HuH-7 (cell line): Measurements from ENCODE around the gene RNF17.
"Not testable (repeated sequence)": the region's sequence is repeated elsewhere in the genome, so short reads cannot be mapped to it uniquely, and the experiment has no call there.

Source experiments
- DNase-seq: peaks from one replicate; pipeline ENCODE4 v3.0.0; 2011; ENCODE audit warnings: low spot score

RNF17 gene, protein sequence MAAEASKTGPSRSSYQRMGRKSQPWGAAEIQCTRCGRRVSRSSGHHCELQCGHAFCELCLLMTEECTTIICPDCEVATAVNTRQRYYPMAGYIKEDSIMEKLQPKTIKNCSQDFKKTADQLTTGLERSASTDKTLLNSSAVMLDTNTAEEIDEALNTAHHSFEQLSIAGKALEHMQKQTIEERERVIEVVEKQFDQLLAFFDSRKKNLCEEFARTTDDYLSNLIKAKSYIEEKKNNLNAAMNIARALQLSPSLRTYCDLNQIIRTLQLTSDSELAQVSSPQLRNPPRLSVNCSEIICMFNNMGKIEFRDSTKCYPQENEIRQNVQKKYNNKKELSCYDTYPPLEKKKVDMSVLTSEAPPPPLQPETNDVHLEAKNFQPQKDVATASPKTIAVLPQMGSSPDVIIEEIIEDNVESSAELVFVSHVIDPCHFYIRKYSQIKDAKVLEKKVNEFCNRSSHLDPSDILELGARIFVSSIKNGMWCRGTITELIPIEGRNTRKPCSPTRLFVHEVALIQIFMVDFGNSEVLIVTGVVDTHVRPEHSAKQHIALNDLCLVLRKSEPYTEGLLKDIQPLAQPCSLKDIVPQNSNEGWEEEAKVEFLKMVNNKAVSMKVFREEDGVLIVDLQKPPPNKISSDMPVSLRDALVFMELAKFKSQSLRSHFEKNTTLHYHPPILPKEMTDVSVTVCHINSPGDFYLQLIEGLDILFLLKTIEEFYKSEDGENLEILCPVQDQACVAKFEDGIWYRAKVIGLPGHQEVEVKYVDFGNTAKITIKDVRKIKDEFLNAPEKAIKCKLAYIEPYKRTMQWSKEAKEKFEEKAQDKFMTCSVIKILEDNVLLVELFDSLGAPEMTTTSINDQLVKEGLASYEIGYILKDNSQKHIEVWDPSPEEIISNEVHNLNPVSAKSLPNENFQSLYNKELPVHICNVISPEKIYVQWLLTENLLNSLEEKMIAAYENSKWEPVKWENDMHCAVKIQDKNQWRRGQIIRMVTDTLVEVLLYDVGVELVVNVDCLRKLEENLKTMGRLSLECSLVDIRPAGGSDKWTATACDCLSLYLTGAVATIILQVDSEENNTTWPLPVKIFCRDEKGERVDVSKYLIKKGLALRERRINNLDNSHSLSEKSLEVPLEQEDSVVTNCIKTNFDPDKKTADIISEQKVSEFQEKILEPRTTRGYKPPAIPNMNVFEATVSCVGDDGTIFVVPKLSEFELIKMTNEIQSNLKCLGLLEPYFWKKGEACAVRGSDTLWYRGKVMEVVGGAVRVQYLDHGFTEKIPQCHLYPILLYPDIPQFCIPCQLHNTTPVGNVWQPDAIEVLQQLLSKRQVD (N-terminal part only)

DNA sequence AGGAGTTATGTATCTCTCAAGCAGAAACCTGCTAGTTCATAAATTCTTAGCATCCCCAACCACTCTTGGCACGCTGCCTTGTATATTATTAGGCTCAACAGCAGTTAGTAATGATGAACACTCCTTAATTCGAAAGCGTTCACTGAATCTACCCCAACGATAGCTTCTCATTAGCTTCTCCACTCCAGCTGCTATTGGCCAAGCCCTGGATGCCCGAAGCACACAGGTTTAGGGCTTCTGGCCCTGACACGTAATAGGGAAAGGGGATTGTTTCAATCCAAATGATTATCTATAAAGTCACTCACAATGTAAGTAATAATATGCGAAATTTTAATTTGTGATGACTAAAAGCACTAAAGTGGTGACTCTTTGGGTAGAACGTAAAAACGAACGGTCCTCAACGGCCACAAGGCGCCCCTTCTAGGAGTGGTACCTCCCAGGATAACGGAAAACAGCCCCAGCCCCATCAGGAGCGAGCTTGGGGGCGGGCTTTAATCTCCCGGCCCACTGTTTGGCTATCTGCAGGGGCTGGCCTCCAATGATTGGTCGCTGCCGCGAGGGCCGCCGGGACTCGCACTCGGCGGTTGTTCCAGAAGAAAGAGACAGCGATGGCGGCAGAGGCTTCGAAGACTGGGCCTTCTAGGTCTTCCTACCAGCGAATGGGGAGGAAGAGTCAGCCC lies at the start of gene RNF17:
Gene RNF17, plus strand, starts transcription at position 574 of the 680 bp plus-strand sequence. Its CDS starts 35 bp downstream, at position 609.
- DNase-seq, result no peak

DNA sequence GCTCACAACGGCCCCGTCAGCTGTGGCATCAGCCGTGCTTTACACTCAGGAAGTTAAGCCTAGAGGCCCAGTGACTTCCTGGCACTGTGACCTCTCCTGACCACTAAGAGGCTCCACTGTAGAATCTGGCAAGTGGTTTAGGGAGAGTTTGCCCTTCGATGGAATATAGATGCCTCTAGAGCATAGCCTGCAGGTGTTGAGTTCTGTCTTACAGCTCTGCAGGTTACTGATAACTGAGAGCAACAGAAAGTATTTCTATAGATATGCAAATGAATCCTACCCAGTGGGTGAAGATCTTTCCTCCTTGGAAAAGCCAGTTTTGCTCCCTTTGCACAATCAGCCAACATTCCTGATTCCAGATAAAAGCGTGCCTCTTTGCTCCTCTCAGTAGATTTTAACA lies 48.0 kb upstream of the RNF17 start:
- no peak for DNase-seq

DNA sequence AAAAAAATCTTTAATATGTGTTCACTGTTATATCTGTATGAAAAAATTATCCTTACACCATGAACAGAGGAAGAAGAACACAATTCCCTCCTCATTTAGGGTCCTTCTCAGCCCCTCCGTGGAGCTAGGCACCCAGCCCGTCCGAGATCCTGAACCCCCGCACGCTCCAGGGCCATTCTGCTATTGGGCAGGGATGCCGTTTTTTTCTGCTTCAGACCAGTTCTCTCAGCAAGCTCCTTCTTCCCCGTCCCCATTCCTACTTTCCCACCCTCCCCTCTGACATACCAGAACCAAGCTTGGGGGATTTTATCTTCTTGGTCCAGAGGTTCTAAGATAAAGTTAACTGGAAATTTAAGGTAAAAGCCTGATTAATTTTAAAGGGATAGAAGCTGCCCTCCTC lies 47.5 kb upstream of the RNF17 start:
- DNase-seq, result no peak

DNA sequence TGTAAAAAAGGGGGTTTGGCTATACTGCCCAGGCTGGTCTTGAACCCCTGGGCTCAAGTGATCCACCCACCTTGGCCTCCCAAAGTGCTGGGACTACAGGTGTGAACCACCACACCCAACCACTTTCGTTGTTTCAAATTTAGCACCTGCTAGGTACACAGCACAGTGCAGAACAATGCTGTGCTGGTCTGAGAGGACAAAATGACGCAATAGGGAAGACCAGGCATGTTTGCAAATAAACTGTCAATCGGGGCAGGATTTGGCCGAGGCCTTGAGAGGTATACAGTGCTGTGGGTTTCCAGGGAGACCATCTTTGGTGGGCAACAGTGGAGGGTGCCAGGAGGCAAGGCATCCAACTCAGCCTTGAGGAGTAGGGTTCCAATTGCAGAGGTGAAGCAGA lies 46.8 kb upstream of the RNF17 start:
- no peak for DNase-seq

DNA sequence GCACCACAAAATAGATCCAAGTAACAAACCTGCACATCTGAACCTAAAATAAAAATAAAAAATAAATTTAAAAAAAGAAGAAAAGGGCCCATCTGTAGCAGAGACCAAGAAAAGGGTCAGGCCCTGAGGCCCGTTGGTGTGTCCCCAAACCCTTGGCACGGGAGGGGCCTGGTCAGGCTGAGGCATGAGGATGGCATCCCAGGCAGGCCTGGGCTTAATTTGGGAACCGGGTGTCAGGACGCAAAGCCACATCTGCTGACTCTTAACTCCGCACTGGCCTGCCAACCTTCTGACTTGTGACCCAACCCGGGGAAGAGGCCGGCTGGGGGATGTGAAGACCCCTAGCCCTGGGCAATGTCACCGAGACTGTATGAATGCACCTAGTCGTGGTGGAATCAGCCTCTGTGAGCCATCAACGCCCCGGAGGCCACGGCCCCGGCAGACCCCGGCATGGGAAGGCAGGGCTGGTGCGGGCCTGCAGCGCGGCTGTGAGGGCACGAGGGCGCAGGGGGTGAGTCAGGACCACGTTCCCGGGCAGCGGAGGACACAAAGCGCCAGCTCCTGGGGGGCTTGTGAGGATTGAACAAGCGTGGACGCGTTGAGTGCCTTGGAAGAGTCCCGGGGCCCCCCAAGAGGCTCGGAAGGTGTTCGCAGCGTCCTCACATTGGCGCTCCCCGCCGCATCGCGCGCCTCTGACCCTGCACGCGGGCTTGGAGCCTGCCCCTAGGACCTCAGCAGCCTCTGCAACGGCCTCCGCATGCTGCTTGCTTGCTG lies 45.6 kb upstream of the RNF17 start:
- DNase-seq, result no peak

DNA sequence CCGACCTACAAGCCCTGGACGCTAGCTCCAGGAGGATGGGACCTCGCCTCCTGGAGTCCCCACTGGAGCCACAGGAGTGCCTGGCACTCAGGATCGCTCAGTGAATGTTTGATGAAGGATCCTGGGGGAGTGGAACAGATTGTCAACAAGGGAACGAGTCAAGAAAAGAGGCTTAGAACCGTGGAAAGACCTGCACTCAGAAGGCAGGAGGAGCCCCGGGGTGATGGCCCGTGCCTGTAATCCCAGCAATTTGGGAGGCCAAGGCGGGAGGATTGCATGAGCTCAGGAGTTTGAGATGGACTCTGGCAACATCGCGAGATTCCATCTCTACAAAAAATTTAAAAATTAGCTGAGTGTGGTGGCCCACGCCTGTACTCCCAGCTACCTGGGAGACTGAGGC lies 44.8 kb upstream of the RNF17 start:
- no peak for DNase-seq

DNA sequence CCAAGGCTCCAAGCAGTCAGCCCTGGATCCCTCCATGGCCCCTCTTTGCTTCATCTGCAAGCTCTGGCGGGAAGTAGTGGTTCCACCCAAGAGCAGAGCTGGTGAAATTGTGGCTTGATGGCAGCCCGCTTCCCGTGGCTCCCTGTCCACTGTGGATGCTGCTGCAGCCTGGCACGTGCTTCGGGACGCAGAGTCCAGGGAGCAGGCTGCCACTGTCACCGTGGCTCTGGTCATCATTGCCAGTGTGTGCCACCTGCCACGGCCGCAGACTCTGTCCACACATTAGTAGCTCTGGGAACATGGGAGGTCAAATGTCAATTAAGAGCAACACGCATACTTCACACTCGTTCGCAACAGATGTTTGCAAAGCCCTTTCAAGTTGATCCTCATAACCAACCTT lies 40.8 kb upstream of the RNF17 start:
- no peak for DNase-seq

DNA sequence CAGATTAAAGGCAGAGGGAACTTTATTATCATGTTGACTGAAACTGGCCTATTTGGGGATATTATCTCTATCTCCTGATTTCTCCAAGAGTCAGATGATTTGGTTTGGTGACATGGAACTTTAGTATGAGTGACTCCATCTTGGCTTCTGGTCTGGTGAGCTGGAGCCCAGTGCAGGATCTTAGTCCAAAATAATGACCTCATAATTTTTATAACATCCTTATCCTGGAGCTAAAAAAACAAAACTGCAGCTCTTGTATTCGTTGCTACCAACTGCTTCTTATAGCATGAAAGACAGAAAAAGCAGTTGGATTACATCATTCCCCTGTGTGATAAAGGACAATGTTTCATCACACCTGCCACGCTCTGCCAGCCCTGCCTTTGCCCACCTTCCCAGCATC lies 39.3 kb upstream of the RNF17 start:
- no peak for DNase-seq

DNA sequence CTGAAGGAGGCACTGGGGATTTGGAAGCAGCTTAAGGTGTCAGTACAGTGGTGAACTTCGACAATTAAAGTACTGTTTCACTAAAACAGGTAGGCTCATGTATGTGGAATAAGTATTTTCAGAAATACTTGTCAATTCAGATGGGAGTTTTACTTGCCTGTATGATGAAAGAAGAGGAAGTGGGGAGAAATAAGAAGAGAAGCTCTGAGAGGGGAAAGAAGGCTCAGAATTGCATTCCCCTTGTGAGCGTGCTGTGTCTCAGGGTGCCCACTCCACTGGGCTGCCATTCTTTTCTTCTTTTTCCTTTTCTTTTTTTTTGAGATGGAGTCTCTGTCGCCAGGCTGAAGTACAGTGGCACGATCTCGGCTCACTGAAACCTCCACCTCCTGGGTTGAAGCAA lies 38.6 kb upstream of the RNF17 start:
- no peak for DNase-seq

DNA sequence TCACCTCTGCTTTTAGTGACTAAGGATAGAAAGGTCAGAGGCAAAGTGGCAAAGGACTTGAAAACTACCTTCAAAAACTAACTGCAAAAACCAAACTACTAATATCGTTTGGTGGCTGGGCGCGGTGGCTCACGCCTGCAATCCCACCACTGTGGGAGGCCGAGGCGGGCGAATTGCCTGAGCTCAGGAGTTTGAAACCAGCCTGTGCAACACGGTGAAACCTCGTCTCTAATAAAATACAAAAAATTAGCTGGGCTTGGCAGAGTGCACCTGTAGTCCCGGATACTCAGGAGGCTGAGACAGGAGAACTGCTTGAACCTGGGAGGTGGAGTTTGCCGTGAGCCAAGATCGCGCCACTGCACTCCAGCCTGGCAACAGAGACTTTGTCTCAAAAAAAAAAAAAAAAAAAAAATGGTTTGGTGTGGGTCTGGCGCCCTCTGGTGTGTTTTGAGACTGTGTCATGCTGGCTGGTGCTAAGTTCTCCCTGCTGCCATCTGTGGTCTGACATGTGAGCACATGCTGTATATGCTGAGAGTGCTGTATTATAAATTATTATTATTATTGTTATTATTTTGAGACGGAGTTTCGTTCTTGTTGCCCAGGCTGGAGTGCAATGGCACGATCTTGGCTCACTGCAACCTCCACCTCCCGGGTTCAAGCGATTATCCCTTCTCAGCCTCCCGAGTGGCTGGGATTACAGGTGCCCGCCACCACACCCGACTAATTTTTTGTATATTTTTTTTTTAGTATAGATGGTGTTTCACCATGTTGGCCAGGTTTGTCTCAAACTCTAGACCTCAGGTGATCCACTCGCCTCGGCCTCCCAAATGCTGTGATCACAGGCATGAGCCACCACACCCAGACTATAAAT lies 36.0 kb upstream of the RNF17 start:
- peak; percentile 84 for DNase-seq

DNA sequence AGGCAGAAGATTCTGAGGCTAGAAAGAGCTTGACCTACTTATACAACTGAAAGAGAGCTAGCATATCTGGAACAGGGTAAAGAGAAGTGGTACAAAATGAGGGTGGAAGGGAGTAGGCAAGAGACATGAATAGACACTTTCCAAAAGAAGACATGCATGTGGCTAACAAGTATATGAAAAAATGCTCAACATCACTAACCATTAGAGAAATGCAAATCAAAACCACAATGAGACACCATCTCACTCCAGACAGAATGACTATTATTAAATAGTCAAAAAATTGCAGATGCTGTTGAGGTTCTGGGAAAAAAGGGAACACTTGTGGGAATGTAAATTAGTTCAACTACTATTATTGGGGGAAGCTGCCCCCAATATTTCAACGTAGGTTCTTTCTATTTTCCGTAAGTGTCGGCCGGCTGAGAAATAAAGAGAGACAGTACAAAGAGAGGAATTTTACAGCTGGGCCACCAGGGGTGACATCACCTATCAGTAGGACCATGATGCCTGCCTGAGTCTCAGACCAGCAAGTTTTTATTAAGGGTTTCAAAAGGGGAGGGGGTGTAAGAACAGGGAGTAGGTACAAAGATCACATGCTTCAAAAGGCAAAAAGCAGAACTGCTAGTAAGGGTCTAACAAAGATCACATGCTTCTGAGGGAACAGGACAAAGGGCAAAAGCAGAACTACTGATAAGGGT lies 32.9 kb upstream of the RNF17 start:
- DNase-seq, result not testable (repeated sequence)

DNA sequence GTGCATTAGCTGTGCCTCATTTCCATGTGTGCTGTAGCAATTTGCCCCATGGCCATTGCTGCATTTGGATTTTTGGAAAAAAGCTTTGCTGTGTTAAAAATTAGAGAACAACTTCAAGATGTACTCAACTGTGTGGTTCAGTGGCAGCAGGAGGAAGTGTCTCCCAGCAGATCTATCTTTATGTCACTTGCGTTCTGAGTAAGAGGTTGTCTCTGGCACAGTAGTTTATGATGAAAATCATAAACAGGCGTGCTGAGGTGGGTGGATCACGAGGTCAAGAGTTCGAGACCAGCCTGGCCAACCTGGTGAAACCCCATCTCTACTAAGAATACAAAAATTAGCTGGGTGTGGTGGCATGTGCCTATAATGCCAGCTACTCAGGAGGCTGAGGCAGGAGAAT lies 29.0 kb upstream of the RNF17 start:
- no peak for DNase-seq

DNA sequence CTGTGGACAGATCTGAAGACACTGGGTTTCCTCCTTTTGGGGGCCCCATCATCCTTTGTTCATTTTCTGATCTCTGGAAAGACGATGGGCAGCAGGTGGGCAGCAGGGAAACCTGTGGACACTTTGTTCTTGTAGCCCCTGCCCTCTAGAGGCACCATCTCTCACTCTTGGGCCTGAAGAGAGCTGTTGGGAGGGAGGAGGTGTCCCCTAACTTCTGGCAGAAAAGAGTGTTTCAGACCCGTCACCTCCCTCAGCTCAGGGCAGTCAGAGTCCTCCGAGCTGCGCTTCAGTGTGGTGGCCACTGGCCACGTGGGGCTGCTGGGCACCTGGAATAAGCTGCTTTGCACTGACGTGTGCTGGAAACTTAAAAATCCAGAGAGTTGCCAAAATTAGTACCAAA lies 26.9 kb upstream of the RNF17 start:
- no peak for DNase-seq

DNA sequence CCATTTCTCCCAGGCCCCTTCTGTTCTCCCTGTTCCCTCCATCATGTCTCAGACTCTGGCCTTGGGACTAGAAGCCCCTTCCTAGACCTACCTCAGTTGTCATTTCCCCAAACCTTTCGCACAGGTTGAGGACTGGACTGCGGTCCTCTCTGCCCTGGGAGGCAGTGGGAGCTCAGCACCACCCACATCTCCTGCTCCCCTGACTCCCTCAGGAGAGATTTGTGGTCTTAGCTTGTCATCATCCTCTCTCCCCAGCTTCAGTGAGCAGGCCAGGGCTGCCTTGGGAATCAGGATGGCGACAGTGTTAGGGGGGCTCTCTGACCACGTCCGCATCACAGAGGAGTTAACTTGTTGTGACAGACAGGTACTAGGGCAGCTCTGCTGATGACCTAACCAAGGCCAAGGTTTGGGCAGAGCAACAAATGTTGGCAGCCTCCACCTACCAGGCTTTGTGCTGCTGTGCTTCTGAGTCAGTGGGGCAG lies 25.6 kb upstream of the RNF17 start:
- no peak for DNase-seq

DNA sequence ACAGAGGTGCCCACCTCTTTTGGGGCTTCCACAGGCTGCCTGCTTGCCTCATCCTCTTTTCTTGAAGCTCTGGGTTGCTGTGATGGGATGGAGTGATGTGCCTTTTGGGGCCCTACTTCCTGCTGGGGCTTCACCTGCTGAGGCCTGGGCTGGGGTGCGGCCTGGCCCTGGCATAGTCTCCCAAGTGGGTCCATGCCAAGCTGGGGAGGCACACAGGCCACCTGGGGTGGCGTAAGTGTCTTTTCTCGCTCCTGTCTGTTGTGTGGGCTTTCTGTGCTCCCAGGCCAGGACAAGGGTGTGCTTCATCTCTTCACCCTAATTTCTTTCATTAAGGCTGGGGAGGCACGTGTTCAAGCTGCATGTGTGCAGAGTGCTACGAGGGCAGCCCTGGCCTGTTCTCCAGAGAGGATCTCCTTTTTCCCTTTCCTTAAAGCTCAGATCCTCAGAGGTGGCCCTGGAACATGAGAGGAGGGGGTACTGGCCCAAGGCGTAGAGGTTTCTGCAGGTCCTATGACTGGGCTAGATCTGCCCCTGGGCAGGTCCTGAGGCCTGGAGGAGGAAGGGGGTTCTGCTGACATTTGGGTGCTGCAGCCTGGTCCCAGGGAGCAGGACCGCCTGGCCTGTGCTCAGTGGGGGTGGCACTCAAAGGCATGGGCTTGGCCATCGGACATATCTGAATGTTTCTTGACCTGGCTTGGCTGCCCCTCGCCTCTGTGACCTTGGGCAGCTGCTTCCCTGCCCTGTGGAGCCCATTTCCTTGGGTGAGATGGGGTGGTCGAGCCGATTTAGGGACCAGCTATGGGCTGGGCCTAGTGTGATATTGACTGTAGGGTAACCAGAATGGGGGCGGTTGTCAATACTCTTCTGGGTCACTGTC lies 23.7 kb upstream of the RNF17 start:
- no peak for DNase-seq

DNA sequence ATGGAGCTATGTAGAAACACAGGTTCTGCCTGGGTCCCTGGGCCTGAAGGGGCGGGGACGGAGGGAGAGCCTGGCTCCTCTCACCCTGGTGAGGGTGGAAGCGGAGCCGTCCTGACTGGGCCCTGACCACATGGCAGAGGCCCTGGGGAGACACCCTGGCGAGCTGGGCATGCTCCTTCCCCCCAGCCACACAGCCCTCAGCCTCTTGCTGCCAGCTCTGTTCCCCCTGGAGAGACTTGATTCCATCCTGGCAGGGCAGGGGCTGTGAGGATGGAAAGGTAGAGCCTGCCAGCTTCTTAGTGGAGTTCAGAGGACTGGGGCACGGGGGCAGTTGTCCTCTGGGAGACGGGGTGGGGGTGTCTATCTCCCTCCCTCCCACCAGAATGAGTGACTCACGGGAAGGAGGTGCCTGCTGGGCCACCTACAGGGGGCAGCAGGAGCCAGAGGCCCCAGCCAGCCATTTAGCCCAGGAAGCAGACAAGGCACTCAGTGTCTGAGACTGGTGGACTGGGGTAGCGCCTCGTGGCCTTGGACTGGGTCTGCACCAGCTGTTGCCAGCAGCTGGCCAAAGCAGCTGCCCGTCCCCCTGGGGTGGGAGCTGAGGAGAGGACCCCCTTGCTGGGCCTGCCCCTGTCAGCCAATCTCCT lies 22.8 kb upstream of the RNF17 start:
- peak; percentile 21 for DNase-seq

DNA sequence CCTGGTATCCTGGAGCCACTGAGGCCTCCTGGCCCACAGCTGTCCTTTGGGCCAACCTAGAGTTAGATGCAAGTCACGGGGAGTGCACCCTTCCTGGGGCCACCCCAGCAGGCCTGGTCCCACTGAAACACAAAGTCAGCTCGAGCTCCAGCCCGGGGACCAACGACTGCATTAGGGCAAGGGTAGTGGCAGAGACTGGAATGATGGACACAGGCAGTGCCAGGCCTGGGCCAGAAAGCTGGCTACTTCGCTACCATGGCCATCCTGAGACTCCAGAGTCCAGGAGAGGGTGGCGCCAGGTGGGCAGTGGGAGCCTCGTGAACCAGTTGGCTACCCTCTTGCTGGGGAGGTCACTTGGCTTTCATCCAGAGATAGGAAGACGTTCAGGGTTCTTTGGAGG lies 22.2 kb upstream of the RNF17 start:
- DNase-seq, result no peak

DNA sequence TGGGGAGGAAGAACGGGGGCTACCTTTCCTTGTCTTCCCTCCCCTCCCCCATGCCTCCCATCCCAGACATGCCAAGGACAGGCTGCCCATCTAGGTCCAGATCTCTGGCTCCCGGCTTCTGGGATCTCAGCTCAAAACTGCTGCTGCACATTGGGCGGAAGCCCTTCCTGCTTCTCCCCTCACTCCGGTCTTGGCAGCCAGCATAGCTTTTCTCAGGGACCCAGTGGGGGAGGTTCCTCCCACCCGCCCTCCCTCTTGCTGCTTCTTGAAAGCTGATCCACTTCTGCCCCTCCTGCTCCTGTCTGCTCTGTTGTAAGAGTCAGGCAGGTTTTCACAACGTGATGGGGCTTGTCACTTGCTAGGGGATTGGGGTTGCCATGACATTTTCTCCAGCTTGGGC lies 21.7 kb upstream of the RNF17 start:
- DNase-seq, result no peak
